HG03025 (cell line): ENCODE data around the gene AZGP1.
"Not testable (repeated sequence)": the region's sequence is repeated elsewhere in the genome, so short reads cannot be mapped to it uniquely, and the experiment has no call there.

Experiments used
- ATAC-seq: cut with Tn5 transposase; IDR thresholded peaks from one replicate; pipeline ENCODE4 v1.9.1; 2021; ENCODE audit warnings: mild to moderate bottlenecking, moderate library complexity; ENCODE audit not compliant: unreplicated experiment, low FRiP score

AZGP1 gene

DNA sequence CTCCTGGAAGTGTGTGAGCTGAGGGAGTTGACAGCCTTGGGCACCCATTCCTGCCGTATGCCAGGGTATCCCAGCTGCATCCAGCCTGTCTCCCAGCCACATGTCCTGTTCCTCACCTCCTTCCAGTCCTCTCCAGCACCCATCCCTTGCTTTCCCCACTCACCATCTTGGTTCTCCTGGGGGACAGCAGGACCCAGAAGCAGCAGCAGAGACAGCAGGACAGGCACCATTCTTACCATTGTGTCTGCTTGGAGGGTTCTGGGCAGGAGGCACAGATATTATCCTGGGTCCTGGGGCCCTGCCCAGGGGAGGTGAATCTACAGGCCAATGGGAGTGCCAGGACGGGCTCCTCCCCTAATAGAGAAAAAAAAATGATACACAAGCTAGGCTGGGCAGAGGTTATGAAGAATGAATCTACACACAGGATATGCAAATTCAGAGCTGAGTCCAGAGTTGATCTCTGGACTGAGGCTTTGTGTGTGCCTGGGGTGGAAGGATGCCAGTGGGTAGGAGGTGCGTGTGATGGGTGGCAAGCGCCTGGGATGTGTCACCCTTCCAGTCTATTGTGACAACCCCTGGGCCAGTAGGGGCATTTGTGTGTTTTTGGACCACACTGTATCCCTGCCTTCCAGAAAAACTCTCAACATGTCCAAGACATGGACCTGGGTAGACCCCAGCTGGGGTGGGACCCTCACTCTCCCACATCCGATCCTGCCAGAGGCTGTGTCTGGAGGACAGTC lies at the start of gene AZGP1:
Gene AZGP1, minus strand, starts transcription at position 250 of the 740 bp plus-strand sequence. Its CDS starts 11 bp downstream, at position 239.
- ATAC-seq = no peak

DNA sequence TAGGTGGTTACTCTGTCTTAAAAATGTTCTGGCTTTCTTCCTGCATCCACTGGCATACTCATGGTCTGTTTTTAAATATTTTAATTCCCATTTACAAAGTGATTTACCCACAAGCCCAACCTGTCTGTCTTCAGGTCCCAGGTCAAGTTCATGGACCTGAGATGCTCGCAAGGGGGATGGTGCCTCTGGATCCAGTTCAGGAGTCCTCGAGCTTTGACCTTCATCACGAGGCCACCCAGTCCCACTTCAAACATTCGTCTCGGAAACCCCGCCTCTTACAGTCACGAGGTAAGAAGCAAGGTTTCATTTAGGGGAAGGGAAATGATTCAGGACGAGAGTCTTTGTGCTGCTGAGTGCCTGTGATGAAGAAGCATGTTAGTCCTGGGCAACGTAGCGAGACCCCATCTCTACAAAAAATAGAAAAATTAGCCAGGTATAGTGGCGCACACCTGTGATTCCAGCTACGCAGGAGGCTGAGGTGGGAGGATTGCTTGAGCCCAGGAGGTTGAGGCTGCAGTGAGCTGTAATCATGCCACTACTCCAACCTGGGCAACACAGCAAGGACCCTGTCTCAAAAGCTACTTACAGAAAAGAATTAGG lies 48.3 kb upstream of the AZGP1 start:
- ATAC-seq = no peak

DNA sequence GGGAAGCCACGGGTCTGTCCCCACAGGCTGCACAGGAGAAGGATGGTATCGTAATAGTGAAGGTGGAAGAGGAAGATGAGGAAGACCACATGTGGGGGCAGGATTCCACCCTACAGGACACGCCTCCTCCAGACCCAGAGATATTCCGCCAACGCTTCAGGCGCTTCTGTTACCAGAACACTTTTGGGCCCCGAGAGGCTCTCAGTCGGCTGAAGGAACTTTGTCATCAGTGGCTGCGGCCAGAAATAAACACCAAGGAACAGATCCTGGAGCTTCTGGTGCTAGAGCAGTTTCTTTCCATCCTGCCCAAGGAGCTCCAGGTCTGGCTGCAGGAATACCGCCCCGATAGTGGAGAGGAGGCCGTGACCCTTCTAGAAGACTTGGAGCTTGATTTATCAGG lies 47.7 kb upstream of the AZGP1 start:
- ATAC-seq = no peak

DNA sequence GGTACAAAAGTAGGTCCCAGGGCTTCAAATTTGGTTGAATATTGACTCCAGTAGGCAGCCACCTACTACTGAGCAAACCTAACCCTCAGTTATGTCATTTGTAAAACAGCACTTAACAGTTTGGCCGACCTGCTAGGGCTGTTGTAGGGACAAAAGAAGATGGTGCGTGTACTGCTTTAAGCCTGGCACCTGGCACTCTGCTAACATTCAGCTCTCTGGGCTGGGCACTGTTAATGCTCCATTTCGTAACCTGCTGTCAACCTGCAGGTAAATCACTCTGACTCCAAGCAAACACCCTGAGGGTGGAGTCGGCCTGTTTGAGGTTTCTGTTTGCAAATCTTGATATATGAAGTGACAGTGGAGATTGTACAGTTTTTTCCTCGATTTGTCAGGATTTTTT lies 46.8 kb upstream of the AZGP1 start:
- no peak for ATAC-seq

DNA sequence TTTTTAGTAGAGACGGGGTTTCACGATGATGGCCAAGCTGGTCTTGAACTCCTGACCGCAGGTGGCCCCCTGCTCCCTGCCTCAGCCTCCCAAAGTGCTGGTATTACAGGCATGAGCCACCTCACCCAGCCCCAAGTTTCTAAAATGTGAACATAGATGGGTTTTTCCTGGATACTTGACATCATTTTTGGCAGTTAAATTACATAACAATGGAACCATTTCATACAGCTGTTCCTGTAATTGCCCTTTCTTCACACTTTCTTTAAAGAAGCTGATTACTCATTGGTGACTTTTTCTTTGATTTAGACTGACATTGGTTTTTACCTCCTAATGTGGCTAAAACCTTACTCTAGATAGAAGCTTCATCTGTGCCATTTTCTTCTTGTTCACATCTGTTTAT lies 45.5 kb upstream of the AZGP1 start:
- ATAC-seq = no peak

DNA sequence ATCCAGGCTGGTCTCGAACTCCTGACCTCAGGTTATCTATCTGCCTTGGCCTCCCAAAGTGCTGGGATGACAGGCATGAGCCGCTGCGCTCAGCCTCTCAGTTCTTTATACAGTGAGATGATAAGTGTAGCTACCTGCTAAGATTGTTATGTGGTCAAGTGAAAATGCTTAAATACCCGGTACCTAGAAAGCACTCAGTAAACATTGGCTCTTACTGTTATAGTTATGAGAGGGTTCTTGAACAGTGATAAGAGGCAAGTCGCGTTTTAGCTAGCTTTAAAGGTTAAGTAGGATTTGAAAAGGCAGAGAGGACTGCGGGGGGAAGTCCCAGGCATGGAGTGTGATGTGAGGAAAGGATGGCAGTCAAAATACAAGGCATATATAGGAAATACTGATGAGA lies 44.1 kb upstream of the AZGP1 start:
- no peak for ATAC-seq

DNA sequence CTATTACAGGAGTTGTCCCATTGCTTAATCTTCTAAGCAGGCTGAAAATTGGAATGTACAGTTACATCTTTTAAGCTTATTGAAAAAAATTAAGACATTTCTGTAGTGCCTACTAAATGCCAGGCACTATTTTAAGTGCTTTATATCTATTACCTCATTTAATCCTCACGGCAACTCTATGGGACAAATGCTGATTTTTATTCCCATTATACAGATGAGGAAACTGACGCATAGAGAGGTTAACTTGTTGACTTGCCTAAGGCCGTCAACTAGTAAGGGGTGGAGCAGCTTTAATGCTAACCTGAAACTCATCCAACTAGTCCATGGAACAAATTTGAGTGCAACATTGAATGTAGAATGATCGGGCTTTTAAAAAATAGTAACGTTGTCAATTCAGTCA lies 42.0 kb upstream of the AZGP1 start:
- no peak for ATAC-seq

DNA sequence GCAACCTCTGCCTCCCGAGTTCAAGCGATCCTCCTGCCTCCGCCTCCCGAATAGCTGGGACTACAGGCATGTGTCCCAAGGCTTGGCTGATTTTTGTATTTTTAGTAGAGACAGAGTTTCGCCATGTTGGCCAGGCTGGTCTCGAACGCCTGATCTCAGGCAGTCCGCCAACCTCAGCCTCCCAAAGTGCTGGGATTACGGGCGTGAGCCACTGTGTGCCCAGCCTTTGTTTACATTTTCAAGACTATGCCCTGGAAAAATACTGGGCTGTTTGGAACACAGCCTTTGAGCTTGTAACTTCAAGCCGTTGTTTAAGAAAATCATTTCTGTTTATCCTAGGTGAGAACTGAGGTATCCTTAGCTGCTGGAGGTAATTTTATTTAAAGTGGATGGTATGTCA lies 41.5 kb upstream of the AZGP1 start:
- no peak for ATAC-seq

DNA sequence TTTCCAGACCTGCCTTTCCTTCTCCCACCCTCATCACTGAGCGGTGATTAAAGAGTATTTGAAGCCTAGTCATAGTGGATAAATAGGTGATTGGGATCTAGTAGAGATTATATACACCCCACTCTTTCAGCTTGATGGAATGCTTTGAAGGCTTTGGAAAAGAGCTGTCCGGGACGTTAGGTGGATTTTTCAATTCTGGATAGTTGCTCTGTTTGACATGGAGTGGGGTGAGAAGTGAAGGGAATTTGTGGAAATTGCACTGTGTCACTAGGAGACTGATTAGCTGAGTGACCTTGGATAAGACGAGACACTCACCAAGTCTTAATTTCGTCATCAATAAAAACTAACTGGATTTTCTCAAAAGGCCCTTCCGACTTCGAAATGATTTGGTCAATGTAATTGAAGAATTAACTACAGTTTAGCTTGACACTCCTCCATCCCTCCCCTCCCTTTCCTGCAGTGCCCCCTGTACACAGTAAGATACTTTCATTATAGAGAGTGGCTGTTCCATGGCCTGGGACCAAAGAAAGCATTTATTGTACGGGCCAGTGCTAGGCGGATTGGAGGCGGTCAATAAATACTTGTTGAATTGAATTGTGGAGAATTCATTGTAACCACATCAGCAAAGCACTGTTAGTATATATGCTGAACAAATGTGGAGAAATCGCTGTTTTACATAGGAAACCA lies 40.5 kb upstream of the AZGP1 start:
- ATAC-seq = no peak

DNA sequence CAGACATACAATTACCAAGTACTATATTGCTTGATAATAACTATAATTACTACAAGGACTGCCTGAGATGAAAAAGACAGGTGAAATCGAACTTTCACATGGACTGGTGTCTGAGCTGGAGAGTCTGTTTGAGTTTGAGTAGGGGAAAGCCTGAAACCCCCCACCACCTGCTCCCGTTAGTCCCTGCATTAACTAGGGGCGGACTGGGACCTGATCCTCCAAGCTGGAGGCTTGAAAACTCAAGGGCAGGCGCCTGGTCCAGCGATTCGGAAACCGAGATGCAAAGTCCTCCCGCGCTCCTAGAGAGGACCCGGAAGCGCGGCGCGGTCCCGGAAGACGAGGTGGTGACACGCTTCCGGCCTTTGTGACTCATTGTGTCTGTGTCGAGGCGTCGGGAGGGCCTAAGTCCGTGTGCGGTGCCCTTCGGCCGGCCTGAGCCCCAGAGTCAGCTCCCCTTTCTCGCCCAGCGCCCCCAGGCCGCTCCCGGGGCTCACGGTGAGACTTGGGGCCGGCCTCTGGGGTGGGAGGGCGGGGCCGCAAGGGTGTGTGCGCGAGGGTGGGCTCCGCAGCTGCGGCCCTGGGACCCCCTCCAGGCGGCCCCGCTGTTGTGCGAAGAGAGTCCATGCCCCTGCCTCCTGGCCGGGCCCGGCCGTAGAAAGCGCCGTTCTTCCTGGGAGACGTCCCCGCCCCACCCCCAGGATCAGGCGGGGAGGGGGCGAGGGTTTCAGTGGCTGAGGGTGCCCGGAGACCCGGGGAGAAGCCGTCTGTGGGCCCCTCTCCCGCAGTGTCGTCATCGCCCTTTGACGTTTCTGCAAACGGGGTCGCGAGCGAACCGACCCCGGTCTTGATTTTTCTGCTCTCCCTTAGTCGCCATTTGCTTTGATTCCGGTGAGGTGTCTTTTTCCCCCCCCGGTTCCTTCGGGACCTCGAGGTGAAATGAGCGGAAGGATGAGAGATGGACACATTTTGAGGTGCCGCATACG lies 39.7 kb upstream of the AZGP1 start, which contains the start of gene ZKSCAN1:
Gene ZKSCAN1, plus strand, starts transcription at position 365 of the 983 bp plus-strand sequence. CDS start 7,911 bp downstream, outside the sequence.
- ATAC-seq = peak; percentile 87

DNA sequence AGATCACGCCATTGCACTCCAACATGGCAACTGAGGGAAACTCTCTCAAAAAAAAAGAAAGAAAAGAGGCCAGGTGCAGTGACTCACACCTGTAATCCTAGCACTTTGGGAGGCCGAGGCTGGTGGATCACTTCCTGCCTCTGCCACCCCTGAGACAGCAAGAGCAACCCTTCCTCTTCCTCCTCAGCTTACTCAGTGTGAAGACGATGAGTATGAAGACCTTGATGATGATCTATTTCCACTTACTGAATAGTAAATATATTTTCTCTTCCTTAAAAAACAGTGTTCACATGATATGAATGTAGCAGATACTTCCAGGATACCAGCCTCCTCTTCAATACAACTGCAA lies 37.5 kb upstream of the AZGP1 start:
- no peak for ATAC-seq

DNA sequence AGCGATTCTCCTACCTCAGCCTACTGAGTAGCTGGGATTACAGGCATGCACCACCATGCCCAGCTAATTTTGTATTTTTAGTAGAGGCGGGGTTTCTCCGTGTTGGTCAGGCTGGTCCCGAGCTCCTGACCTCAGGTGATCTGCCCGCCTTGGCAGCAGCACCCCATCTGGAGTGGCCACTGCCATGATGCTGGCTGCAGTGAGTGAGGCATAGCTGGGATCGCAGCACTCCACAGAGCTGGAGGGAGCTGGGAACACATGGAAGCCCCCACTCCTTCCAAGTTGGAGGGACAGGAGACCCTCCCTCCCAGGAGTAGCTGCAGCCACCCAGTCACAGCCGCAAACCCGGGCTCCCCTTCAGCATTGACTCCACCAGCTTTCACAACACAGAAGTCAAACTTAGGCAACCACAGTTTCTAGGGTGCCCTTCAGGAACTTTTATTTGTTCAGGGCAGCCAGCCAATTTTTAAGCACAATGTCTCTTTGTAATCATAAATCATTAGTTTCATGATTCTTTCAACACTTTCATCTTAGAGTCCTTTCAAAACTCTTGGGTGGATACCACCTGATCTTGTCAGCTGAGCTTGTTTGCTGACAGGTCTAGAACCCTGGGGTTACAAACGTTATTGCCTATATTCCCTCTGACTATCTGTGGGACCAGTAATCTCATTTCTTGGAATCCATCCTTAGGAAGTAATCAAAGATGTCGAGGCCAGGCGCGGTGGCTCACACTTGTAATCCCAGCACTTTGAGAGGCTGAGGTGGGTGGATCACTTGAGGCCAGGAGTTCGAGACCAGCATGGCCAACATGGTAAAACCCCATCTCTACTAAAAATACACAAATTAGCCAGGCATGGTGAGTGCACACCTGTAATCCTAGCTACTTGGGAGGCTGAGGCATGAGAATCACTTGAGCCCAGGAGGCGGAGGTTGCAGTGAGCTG lies 36.8 kb upstream of the AZGP1 start:
- not testable (repeated sequence) for ATAC-seq

DNA sequence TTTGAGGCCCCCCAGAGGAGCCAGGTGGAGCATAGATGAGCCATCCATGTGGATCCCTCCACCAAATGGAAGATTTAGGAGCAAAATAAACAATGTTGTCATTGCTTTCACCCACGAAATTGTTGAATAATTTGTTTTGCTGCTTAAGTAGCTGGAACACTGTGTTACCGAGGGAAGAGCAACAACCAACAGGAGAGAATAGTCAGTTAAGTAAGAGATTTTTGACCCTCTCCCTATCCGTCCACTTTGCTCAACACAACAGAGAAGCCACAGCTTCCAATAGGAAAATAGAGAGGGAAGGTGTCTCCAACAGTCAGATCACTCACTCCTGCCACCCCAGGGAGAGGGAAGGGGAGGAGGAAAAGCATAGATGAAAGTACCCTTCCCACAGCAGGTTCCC lies 35.7 kb upstream of the AZGP1 start:
- ATAC-seq = no peak

DNA sequence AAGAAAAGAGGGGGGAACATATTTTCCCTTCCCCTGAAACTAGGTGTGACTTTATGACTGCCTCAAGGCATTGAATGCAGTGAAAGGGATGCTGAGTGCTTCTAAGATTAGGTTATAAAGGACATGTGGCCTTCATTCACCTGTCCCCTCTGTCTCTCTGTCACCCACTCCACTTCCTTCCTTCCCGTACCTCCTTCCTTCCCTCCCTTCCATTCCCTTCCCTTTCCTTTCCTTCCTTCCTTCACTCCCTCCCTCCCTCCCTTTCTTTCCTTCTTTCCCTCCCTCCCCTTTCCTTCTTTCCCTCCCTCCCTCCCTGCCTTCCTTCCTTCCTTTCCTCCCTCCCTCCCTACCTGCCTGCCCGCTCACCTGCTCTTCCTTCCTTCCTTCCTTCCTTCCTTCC lies 35.1 kb upstream of the AZGP1 start:
- ATAC-seq = no peak

DNA sequence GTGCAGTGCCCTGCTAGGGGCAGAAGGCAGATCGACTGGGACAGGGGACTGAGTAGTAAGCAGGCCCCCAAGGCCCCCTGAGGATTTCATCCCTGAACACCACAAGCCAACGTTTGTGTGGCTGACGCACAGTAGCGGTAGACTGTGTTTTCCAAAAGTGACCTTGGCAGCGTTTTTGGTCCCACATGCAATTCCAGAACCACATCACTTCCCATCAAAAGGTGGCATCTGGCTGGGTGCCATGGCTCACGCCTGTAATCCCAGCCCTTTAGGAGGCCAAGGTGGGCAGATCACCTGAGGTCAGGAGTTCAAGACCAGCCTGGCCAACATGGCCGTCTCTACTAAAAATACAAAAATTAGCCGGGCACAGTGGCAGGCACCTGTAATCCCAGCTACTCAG lies 34.1 kb upstream of the AZGP1 start:
- not testable (repeated sequence) for ATAC-seq

DNA sequence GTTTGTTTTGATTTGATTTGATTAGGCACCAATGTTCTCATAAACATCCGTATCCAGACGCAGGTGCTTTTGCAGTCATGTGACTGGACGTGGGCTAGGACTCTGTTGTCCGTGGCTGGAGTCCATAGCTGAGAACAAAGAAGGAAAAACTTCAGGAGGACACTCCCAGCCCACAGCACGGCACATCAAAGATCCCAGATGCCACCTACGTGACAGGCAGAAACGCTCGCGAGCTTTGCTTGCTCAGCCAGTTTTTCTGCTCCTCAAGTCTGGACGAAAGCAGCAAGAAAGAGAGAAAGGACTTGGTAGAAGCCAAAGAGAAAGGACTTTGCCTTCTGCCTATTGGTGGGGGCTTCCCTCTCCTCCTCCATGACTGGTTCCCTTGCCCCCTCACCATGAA lies 32.7 kb upstream of the AZGP1 start:
- no peak for ATAC-seq

DNA sequence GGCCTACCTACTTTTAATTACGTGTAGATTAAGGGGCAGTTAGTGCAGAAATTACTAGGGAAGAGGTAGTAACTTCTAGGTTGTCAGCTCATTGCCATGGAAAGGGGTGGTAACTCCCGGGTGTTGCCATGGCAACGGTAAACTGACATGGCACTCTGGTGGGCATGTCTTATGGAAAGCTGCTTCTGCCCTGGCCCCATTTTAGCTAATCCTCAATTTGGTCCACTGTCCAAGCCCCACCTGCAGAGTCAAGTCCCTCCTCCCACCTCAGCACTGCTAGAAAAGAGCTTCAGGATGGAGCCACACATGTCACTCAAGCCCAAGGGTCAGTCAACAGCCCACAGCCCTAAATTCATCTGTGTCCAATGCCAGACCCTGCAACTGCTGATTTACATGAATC lies 32.1 kb upstream of the AZGP1 start:
- ATAC-seq = no peak

DNA sequence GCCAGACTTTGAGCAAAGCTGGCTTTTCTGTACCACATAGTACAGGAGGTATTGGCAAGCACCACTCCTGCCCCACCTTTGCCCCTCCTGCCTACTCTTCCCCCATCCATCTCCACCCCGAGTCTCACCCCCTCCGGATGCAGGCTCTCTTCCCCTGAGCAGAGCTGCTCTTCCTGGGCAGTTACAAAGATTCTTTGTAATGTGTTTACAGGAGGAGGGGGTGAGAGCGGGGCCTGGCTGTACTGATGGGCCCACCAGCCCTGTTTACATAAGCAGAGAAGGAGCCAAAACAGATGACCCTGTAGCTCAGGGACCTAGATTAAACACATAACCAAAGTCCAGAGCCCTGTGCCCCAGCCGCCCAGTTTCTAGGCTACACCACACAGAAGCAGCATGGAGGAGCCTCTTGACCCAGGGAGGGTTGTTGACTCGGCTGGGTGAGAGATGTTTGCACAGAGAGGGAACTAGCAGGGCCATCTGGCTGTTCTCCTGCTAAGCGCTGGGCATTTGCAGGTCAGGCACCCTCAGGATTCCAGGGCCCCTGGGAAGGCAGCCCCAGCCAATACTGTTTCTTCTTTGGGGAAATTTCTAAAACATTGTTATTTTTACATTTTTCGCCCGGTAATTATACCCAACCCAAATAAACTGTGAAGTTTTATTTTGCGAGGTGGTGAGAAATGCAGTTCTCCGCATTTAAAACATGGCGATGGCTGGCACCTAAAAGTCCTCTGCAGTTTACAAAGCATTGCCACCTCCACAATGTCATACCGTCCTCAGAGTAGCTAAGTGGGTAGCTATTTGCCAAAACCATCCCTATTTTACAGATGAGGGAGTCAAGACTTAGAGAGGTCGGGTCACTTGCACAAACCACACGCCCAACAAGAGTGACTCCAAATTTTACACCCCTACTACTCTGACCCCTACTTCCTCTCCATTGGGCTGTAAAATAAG lies 28.2 kb upstream of the AZGP1 start:
- no peak for ATAC-seq
